NCI-H2227 treated with DMSO at 0.1 percent for 48 hours (cell line): ENCODE results near the gene PDHX.
A peak's percentile ranks its signal among the peaks of the same experiment; 100 is the strongest.
"Not testable (repeated sequence)": the region's sequence is repeated elsewhere in the genome, so short reads cannot be mapped to it uniquely, and the experiment has no call there.

Source experiments
- DNase-seq: peaks from one replicate; lab custom pipeline; 2025; lab: John Stamatoyannopoulos, UW

Gene PDHX

DNA sequence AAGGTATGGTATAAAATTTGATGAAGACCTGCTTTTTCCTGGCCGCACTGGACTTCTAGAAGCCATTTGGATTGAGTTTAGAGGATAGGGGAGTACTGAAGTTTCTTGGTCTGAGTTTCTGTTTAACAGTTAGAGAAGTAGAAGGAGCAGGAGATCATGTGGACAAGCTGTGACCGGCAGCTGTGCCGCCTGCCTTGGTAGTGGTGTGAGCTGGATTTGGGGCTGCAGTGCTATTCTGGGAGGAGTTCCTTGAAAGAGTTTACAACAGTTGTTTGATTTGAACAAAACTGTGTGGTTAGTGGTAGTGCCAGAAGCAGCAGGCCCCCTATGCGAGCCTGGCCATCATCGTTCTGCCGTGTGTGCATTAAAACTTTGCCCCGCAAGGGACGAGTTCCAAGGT lies 105.2 kb downstream of the PDHX start:
- DNase-seq, result no peak

- not testable (repeated sequence) for DNase-seq
These were observed 107.5 kb downstream of the PDHX start for GRCh38 chr11:35023940-35024339.

- not testable (repeated sequence) for DNase-seq
These were observed 111.6 kb downstream of the PDHX start for GRCh38 chr11:35028007-35028406.

GRCh38 chr11:35029979-35030682 lies 113.7 kb downstream of the PDHX start:
- no peak for DNase-seq

DNA sequence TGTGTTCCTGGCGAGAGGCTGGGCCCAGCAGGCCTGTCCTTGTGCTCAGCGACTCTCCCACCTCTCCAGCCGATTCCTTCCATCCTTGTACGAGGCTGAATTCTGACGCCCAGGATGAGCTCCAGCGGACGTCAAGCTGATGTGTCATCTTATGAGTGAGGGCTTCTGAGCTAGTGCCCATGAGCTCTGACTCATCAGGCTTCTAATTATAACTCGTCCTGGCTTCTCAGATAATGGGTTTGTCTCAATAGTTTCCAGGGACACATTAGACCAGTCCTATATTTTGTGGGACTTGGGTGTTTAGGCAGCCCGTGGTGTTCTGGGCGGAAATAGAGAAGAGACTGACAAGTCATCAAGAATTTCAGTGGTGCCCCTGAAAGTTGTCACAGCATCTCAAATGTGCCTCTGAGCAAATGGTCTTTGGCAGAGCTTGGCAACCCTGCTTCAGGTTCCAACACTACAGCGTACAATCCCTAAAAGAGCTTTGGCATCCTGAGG lies 114.3 kb downstream of the PDHX start:
- peak; percentile 14 for DNase-seq

DNA sequence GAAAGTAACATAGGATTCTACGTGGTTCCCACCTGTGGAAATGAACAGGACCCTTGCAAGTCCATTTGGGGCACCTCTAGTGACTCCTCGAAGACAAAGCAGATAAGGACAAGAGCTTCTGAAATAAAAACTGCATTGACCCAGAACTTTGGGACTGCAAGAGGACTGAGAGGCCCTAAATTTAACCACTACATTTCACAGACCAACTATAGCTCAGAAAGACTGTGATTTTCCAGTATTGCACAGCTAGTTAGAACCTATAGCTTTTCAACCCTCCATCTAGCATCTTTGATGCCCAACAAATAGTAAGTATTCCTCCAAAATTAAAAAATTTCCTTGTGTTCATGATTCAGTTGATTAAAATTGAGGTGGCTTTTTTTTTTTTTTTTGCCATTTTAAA lies 114.9 kb downstream of the PDHX start:
- DNase-seq, result no peak

- DNase-seq, result no peak
These were observed 115.4 kb downstream of the PDHX start for GRCh38 chr11:35031867-35032266.

GRCh38 chr11:35033011-35033410 lies 116.6 kb downstream of the PDHX start:
- DNase-seq, result no peak

DNA sequence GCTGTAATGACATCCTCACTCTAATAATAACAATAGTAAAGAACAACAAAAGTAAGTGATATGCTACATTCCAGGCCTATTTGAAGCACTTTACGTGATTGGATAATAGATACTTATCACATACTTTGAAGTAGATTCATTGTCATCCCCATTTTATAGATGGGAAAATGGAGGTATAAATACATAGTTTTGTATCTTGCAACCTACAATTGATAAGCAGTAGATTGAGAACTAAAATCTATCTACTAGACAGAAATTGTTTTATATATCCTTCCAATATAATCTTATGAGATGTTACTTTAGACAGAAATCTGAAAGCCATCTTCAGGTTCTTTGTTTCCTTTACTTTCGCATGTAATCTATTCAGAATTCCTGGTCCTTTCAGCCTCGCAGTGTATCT lies 118.0 kb downstream of the PDHX start:
- DNase-seq, result no peak

- no peak for DNase-seq
These were observed 119.5 kb downstream of the PDHX start for GRCh38 chr11:35035894-35036408.

DNA sequence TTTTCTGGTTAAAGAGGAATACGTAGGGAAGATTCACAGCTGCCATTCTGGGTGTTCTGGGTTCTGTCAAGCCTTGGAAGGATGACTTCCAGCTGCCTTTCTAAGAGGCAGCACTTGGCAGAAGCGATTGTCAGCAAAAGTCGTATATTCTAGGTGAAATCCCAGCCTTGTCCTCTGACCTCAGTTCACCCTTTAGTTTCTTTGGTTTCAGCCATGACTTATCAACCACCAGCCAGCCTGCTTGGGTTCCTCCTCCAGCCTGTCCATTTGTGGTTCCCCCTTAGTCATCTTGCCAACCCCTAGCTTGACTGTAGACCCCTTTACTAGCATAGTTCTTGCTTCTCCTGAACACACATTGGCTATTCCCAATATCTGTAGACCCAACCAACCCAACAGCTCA lies 120.2 kb downstream of the PDHX start:
- DNase-seq, result no peak

DNA sequence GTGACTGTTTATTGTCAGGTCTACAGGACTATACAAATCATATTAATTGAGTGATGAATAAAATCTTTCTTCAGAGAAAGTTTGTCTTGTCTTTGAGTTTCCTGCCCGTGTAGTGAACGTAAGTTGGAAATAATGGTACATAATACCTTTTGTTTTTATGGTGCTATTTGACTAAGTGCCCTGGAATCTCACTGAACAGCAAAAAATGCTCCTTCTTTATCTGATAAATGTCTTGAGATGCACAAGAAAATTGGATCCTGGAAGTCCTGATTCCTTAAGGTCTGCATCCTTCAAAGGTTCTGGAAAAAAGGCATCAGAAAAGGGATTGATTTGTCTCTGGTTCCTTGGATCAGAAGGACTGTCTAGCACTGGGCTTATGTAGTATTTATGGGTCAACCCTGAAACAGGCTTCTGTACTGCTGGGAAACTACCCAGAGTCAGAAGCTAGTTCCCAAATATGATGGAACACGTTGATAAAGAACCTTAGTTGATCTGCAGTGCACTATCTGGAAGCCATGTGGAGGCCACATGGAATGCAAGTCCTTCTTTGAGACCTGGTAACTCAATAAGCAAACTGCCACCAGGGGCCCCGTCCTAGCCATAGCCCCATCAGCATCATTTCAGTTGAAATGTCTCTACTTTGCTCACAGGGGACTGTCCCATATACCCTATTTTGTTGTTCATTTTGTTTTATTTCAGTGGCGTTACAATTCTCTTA lies 122.0 kb downstream of the PDHX start:
- DNase-seq, result no peak

GRCh38 chr11:35039076-35039475 lies 122.7 kb downstream of the PDHX start:
- no peak for DNase-seq

- DNase-seq, result no peak
These were observed 124.0 kb downstream of the PDHX start for GRCh38 chr11:35040221-35040942.

DNA sequence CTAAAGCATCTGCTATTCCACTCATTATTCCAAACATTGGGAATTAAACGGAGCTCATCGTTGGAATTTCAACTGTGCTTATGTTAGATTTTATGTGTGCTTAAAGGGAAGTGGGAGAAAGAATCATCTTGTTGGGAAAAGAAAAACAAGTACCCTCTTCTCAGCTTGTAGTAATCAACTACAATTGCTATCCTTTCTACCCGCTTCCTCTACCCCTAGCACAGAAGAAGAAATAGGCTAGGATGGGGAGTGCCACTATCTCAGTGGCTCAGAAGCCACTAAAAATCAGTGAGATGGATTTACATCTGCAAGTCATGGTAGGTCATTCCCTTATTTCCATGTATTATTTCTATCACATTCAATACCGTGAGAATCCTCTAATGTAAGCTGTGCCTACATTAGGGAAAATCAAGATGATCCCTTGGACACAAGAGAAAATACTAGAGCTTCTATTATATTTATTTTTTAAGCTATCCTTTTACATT lies 124.7 kb downstream of the PDHX start:
- no peak for DNase-seq

DNA sequence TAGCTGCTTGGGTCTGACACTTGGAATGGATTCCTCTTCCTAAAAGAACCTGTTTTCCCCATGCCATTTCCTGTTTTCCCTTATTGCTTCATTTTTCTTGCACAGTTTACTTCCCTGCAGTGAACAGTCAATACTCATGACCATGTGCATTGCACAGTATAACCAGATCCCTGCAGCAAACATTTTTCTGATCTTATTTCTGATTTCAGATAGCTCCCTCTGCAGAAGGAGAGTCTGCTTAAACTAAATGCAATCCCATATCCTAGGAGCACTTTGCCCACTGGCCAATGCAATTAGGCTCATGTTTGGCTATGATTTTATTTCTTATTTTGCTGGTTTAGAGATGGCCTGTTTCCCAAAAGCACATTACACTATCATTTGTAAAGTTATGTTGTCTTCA lies 125.8 kb downstream of the PDHX start:
- DNase-seq, result no peak

DNA sequence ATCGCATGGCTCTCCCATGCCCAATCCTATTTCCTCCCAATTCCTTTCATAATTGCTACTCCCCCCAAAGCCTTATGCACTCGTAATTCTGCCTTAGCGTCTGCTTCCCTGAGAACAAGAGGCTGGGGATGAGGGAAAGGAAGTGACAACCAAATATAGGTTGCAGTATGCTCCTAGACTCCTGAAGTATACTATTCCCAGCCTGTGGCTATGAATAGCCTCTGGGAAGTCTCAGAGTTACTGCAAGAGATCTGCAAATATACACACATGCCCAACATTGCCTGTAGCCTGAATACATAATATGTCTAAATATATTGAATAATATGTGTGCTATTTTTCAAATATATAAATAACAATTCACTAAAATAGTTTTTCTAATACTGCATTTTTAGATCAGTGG lies 126.5 kb downstream of the PDHX start:
- no peak for DNase-seq

GRCh38 chr11:35043936-35044335 lies 127.5 kb downstream of the PDHX start:
- DNase-seq, result peak; percentile 31

DNA sequence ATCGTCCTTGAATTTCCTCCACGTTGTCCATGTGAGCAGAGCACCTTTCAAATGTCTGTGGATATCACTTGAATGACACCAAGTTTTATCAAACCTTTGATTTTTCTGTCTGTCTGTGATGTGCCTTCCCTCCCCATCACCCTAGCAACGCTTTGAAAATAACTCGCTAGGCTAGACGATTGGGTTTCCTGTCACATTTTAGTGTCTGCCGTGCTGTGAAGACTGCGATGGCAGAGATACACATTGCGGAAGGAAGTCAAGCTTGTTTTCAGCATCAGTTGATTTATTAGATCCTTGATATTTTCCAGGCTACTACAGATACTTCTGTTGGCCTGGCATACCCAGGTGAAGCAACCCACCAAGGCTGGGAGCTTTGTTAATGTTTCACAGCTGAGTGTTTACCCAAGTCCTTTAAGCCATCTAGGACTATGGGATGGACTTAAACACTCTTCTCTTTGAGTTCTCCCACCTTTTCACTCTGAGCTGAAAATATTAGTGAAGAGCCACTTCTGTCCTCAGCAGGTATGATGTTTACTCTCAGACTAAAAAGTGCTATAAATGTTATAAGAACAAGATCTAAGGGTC lies 128.9 kb downstream of the PDHX start:
- no peak for DNase-seq
